Renal pelvis (tissue), 4 donors: ENCODE measurements around the gene DLL4. TPM values are rescaled to one million over a fixed set of nuclear protein-coding genes. Genes with fewer than 3 reads are reported as not detected.
"Not testable (repeated sequence)": the region's sequence is repeated elsewhere in the genome, so short reads cannot be mapped to it uniquely, and the experiment has no call there.

ENCODE experiments used
- DNase-seq: peaks from one replicate; pipeline ENCODE4 v3.0.0-alpha.2; 2013
- polyA plus RNA-seq, 3 donors: library from polyadenylated mRNA; unstranded; fragments of 120-200 nt; gene quantifications; one replicate each; pipeline ENCODE4 v1.2.1, GENCODE V29; 2013; ENCODE audit not compliant: insufficient read length in 3 of 3

The DLL4 gene
- polyA plus RNA-seq, 3 donors = 6.6 to 8.6 (median 7.3) TPM

DNA sequence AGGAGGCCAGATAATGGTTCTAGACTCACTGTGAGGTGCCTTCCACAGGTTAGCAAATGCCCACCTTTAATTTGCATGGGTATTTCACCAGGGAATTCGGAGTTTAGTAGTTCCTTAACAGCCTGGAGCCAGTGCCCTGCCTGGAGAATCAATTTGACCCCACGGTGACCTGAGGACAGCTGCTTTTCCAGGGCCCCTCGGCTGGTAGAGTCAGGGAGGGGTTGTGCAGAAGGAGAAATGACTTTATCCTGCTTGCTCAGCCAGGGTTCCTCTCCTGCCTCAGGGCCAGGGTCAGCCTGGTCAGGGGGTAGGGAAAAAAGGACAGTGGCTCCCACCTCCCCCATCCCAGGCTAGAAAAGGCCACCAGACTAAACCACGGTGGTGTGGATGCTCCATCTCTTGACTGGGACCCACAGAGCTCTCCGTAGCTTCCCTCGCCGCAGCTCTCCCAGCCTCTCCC lies 12.0 kb downstream of the DLL4 start:
- no peak for DNase-seq

GRCh38 chr15:40941528-40942336 lies 12.6 kb downstream of the DLL4 start:
- DNase-seq = peak; percentile 84

DNA sequence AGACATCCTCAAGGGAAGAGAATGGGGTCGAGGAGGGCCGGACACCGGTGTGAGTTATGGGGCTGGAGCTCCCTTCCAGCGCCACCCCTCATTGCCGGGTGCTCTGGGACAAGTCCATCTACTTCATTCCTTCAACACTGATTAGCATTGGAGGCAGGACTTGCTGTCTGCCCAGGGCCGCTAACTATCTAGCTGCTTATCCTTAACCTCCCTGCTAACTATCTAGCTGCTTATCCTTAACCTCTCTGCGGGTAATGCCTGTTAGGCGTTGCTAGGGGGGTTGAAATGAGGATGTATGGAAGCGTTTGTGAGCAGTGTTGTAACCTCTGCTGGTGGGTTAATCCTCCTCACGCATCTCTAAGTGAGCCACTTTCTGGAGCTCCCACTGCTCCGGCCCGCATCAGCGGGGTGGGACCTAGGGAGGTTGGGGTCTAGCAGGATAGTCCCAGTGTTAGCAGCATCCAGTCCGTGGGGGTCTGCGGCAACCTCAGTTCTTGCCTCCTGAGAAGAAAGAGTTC lies 13.3 kb downstream of the DLL4 start:
- DNase-seq = no peak

GRCh38 chr15:40942878-40943277 lies 13.7 kb downstream of the DLL4 start:
- DNase-seq = no peak

- no peak for DNase-seq
Measured at GRCh38 chr15:40943764-40944365, 14.7 kb downstream of the DLL4 start.

- DNase-seq = no peak
Measured at GRCh38 chr15:40944510-40945296, 15.6 kb downstream of the DLL4 start.

DNA sequence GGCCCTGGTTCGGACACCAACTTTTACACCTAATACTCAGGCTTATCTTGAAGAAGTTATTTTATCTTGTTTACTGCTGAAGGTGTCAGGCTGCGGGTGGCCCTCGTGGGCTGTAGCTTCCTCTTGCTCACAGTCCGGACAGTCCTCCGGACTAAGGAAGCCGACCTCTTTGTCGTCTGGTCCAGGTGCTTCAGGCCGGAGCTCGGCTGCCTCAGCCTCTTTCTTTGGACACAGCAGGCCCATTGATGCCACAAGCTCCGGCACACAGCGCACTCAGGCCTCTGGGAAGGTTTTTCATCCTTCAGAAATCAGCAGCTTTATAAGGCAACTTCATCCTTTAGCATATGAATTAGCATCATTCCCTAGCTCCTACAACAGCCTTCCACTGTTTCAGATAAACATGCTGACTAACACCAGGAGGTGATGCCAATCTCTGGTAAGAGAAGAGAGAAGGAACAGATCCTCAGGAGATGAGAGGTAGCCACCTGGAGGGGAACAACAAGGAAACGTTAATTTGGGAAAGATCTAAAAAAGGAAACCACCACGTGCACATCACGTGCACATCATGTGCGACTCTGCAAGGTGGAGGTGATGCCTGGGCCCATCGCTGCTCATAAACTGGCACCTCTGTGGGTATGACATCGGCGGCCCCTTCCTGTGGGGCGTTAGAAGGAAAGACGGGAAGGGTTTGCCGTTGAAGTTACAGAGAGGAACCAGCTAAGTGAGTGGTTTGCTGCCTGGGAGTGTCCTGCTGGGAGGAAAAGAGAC lies 19.8 kb downstream of the DLL4 start:
- no peak for DNase-seq

DNA sequence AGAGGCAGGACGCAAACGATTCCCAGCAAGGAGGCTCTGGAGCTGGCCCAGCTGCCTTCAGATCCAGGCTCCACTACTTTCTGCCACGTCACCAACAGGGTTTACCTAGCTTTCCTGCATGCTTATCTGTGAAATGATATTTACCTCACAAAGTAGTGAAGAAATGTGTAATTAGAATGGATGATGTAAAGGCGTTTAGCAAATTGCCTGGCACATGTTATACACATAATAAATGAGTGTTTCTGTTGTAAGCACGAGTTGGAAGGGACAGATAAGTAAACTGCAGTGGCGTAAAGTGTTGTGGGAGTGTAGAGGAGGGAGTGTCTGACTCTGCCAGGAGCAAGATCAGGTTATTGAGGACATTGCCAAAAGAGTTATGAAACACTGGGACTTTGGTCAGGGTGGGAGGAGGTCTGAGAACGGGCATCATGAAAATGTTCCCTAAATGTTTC lies 20.6 kb downstream of the DLL4 start:
- no peak for DNase-seq

- no peak for DNase-seq
Measured at GRCh38 chr15:40951764-40952163, 22.6 kb downstream of the DLL4 start.

- DNase-seq = no peak
Measured at GRCh38 chr15:40952301-40952900, 23.3 kb downstream of the DLL4 start.

- DNase-seq = peak; percentile 90
Measured at GRCh38 chr15:40952901-40953712, 24.0 kb downstream of the DLL4 start, which contains the start of gene CHAC1. Gene CHAC1, plus strand, starts transcription at chr15:40953471. Its CDS starts 113 bp downstream, at chr15:40953584.

GRCh38 chr15:40953713-40954074 lies 24.6 kb downstream of the DLL4 start:
- DNase-seq = no peak

DNA sequence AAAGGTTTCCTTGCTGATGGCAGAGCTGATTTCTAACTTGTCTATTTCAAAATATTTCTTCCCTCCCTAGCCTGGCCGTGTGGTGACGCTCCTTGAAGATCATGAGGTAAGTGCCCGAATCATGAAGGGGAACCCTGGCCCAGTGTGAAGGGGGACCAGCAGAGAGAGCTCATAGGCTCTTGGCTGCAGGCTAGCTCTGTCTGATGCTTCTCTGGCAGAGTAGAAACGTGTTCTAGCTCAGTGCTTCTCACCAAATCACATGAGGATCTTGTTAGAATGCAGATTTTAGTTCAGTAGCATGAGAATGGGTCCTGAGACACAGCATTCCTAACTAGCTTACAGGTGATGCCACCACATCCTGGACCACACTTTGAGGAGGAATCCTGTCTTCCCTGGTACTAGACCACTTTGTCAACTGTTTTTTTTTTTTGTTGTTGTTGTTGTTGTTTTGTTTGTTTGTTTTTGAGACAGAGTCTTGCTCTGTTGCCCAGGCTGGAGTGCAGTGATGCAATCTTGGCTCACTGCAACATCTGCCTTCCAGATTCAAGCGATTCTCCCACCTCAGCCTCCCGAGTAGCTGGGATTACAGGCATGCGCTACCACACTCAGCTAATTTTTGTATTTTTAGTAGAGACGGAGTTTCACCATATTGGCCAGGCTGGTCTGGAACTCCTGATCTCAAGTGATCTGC lies 25.2 kb downstream of the DLL4 start:
- DNase-seq = not testable (repeated sequence)

- DNase-seq = no peak
Measured at GRCh38 chr15:40955141-40955903, 26.2 kb downstream of the DLL4 start.

- DNase-seq = no peak
Measured at GRCh38 chr15:40955930-40956540, 26.9 kb downstream of the DLL4 start.

- no peak for DNase-seq
Measured at GRCh38 chr15:40956541-40956982, 27.4 kb downstream of the DLL4 start.

DNA sequence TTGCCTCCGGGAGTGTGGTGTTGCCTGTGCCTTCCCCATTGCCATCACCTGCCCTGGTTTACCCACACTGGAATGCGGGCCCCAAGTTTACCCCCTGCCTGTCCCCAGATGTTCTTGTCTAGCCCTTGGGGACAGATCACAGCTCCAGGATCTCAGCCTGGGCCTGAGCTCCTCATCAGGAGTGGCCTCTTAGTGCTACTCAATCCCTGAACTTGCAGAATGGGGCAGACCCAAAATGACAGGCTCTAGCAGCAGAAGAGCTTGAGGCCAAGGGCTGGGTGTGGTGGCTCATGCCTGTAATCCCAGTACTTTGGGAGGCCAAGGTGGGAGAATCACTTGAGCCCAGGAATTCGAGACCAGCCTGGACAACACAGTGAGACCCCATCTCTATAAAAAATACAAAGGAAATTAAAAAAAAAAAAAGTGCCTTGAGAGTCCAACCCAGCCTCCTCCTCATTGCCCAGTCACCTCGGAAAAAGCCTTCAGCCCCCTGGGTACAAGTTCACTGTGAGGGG lies 28.0 kb downstream of the DLL4 start:
- no peak for DNase-seq

DNA sequence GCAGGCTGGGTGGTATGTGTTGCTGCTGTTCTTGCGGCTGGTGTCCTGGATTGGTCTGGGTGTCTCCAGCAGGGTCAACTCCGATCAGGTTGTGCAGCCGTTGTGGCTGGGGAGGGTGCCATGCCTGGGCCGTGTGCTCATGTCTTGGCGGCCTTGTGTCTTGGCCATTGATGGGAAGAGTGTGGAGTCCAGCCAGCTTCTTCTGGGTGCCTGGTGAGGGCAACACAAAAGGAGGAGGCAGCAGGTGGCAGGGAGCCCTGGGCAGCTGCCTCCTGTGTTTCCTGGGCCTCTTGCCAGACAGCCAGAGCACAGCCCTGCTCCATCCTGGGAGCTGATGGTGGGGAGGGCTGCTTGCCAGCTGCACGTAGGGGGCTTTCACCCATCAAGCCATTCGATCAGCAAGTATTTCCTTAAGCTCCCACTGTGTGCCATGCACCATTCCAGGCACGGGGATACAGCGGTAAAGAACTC lies 28.5 kb downstream of the DLL4 start:
- DNase-seq = no peak
